WTC11 (cell line): Measurements from ENCODE around the gene FGF14.

Experiments
- TCF7 ChIP-seq: sonication (generic); formaldehyde crosslinking; IDR thresholded peaks from 2 replicates; pipeline ENCODE4 v1.8.0; 2022; ENCODE audit warnings: mild to moderate bottlenecking, low read depth, missing genetic modification reagents, moderate library complexity
- TF ChIP-seq, protein P1 (sequence below): fragments of 200-600 bp; IDR thresholded peaks from 2 replicates; pipeline ENCODE4 v1.8.0; 2022; ENCODE audit warnings: antibody characterized with exemption

DNA sequence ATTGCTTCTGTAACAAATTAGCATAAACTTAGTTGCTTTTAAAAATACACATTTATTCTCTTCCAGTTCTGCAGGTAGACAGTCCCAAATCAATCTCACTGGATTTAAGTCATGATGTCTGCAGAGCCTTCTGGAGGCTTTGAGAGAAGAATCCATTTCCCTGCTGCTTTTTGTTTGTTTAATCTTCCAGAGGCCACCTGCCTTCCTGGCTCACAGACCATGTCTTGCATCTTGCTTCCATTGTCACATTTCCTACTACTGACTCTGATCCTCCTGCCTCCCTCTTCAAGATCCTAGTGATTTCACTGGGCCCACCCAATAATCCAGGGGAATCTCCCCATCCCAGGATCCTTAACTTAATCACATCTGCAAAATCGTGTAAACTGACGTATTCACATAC lies 476.1 kb downstream of the FGF14 start:
- TF ChIP-seq, protein P1, sequence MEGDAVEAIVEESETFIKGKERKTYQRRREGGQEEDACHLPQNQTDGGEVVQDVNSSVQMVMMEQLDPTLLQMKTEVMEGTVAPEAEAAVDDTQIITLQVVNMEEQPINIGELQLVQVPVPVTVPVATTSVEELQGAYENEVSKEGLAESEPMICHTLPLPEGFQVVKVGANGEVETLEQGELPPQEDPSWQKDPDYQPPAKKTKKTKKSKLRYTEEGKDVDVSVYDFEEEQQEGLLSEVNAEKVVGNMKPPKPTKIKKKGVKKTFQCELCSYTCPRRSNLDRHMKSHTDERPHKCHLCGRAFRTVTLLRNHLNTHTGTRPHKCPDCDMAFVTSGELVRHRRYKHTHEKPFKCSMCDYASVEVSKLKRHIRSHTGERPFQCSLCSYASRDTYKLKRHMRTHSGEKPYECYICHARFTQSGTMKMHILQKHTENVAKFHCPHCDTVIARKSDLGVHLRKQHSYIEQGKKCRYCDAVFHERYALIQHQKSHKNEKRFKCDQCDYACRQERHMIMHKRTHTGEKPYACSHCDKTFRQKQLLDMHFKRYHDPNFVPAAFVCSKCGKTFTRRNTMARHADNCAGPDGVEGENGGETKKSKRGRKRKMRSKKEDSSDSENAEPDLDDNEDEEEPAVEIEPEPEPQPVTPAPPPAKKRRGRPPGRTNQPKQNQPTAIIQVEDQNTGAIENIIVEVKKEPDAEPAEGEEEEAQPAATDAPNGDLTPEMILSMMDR, result no peak
- no peak for TF ChIP-seq TCF7 (CRISPR knock-in tag)
